Bronchial epithelial cell (primary cell): Measurements from ENCODE around the gene TOR4A. TPM values are rescaled to one million over a fixed set of nuclear protein-coding genes. Genes with fewer than 3 reads are reported as not detected.
A peak's percentile ranks its signal among the peaks of the same experiment; 100 is the strongest.

ENCODE experiments used
- DNase-seq: peaks from one replicate; pipeline ENCODE4 v3.0.0-alpha.2; 2010; ENCODE audit warnings: low read depth
- FAIRE-seq: peaks from 2 replicates; lab custom pipeline; 2011; peaks lifted over from hg19 to GRCh38; lab: Jason Lieb, UNC
- H3K27me3 ChIP-seq: 2 replicates; pipeline ENCODE4 v1.5.1; 2011; ENCODE audit warnings: low read length; ENCODE audit not compliant: control insufficient read depth, insufficient read depth
- H3K36me3 ChIP-seq: 2 replicates; pipeline ENCODE4 v1.5.1; 2011; ENCODE audit warnings: low read length; ENCODE audit not compliant: control insufficient read depth, insufficient read depth
- H3K4me3 ChIP-seq: 2 replicates; pipeline ENCODE4 v1.5.1; 2011; ENCODE audit warnings: mild to moderate bottlenecking, low read depth, low read length, control low read depth
- total RNA-seq: library from RNA; depleted of rRNA; stranded (reverse); fragments of >200 nt; gene quantifications from 2 replicates; pipeline ENCODE4 v1.2.1, GENCODE V29; 2014
- TF ChIP-seq, protein P1 (sequence below): IDR thresholded peaks from 2 replicates; pipeline ENCODE4 v1.5.1; 2011; ENCODE audit warnings: mild to moderate bottlenecking, moderate library complexity, low read length, control low read depth, inconsistent platforms; ENCODE audit not compliant: insufficient read depth, severe bottlenecking

Gene TOR4A
- total RNA-seq, 1 donor from 2014 or later: 18.7 TPM

- FAIRE-seq: no peak
- no peaks in the 10 kb centered on the region for H3K27me3 ChIP-seq
- TF ChIP-seq, protein P1, sequence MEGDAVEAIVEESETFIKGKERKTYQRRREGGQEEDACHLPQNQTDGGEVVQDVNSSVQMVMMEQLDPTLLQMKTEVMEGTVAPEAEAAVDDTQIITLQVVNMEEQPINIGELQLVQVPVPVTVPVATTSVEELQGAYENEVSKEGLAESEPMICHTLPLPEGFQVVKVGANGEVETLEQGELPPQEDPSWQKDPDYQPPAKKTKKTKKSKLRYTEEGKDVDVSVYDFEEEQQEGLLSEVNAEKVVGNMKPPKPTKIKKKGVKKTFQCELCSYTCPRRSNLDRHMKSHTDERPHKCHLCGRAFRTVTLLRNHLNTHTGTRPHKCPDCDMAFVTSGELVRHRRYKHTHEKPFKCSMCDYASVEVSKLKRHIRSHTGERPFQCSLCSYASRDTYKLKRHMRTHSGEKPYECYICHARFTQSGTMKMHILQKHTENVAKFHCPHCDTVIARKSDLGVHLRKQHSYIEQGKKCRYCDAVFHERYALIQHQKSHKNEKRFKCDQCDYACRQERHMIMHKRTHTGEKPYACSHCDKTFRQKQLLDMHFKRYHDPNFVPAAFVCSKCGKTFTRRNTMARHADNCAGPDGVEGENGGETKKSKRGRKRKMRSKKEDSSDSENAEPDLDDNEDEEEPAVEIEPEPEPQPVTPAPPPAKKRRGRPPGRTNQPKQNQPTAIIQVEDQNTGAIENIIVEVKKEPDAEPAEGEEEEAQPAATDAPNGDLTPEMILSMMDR: no peak
- no peak for DNase-seq
- peak overlapping the region; percentile 82 for H3K4me3 ChIP-seq
- H3K36me3 ChIP-seq: peaks cover 20% of the 10 kb centered on the region
Measured at GRCh38 chr9:137278721-137279711, 1.5 kb downstream of the TOR4A start.

DNA sequence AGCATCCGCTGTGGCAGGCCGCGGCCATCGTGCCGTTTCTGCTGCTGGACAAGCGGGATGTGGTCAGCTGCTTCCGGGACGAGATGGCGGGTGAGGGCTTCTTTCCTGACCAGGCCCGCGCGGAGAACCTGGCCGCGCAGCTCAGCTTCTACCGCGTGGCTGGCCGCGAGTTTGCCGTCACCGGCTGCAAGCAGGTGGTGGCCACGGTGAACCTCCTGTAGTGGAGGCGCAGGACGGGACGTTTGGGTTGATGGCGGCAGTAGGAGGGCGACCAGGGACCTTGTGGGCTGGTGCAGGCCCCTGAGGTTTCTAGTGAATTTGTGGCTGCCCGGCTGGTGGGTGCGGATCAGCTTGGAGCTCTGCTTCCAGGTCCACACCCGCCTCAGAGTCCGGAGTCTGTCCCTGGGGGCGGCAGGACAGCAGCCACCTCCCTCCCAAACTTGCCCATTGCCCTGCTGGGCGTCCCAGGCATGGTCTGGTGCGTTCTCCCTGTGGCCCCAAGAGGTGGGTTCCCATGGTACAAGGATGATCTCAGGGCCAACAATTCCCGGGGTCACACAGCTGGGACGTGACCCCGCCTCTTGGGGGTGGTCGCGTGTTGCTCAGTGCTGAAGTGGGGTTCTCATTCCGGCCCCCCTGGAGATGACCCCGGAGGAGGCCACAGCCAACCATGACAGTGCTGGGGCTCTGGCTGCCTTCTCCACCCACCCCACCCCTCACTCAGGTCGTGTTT is 2.4 kb downstream of the TOR4A start:
- no peak overlapping the region for H3K4me3 ChIP-seq
- no peak for FAIRE-seq
- H3K27me3 ChIP-seq: no peaks in the 10 kb centered on the region
- peaks cover 20% of the 10 kb centered on the region for H3K36me3 ChIP-seq
- TF ChIP-seq, protein P1: no peak
- DNase-seq: no peak

- no peak for FAIRE-seq
- TF ChIP-seq, protein P1: peak; percentile 25
- H3K4me3 ChIP-seq: no peak overlapping the region
- H3K36me3 ChIP-seq: peaks cover 20% of the 10 kb centered on the region
- DNase-seq: no peak
- H3K27me3 ChIP-seq: no peaks in the 10 kb centered on the region
Measured at GRCh38 chr9:137280474-137281344, 3.2 kb downstream of the TOR4A start.

GRCh38 chr9:137281345-137282116 is 4.0 kb downstream of the TOR4A start:
- TF ChIP-seq, protein P1: no peak
- DNase-seq: no peak
- peaks cover 20% of the 10 kb centered on the region for H3K36me3 ChIP-seq
- H3K27me3 ChIP-seq: no peaks in the 10 kb centered on the region
- H3K4me3 ChIP-seq: no peak overlapping the region
- no peak for FAIRE-seq

GRCh38 chr9:137286975-137287383 is 9.5 kb downstream of the TOR4A start:
- FAIRE-seq (no peak), DNase-seq (peak; percentile 65)
- TF ChIP-seq, protein P1: peak; percentile 88
- Histone ChIP-seq H3K4me3 (no peak overlapping the region), H3K36me3 (peaks cover 3% of the 10 kb centered on the region), H3K27me3 (no peaks in the 10 kb centered on the region)
